ENCODE measurements around the gene TSR2.

Gene TSR2, protein sequence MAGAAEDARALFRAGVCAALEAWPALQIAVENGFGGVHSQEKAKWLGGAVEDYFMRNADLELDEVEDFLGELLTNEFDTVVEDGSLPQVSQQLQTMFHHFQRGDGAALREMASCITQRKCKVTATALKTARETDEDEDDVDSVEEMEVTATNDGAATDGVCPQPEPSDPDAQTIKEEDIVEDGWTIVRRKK

GRCh38 chrX:54439960-54440871, at the start of gene TSR2:
Gene TSR2, plus strand, starts transcription at chrX:54440404. Its CDS starts 18 bp downstream, at chrX:54440422.
- DNase-seq: peak; percentile 60

- DNase-seq: no peak
These were observed 43.1 kb upstream of the TSR2 start for GRCh38 chrX:54397113-54397512.

- DNase-seq: no peak
These were observed 32.9 kb upstream of the TSR2 start for GRCh38 chrX:54407266-54407665.

GRCh38 chrX:54411732-54412131, 28.5 kb upstream of the TSR2 start:
- DNase-seq: no peak

- DNase-seq: no peak
These were observed 26.5 kb upstream of the TSR2 start for GRCh38 chrX:54413753-54414152.

GRCh38 chrX:54415534-54416350, 24.5 kb upstream of the TSR2 start:
- DNase-seq: no peak

DNA sequence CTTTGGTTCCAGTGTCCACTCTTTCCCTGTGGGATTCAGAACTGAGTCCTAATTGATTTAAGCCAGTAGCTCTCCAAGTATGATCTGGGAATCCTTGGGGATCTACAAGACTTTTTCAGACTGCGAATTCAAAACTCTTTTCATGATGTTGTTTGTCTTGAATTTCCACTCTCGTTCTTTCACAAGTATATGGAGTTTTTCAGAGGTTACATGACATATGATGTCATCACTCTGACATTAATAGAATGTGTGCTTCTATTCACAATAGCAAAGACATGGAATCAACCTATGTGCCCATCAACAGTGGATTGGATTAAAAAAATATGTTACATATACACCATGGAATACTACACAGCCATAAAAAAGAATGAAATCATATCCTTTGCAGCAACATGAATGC, 23.2 kb upstream of the TSR2 start:
- DNase-seq: no peak

DNA sequence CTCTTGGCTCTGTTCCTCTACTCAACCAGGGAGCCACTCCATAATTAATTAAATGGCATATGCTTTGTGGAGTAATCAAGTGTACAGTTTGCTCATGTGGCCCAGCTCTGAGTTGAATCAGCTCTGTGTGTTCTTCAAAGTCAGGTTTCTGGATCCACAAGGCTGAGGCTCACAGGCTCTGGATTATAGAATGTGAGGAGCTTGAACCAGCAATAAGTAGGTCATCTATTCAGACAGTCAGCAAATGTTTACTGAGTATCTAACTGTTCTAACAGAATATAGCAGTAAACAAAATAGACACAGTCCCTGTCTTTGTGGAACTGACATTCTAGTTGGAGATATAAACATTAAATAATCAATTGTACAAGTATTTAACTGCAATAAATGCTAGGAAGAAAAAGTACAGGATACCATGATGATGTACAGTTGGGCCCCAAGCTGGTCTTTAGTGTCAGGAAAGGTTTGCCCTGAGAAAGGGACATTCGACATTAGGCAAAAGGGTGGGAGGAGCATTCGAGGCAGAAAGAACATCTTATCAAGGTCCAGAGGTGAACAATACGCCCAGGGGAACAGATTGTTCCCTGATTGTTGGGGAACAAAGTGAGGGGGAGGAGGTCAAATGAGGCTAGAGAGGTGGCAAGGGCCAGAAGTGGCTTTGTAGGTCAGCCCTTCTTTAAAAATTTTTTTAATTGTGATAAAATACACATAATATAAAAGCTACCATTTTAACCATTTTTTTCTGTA, 20.5 kb upstream of the TSR2 start:
- no peak for DNase-seq

DNA sequence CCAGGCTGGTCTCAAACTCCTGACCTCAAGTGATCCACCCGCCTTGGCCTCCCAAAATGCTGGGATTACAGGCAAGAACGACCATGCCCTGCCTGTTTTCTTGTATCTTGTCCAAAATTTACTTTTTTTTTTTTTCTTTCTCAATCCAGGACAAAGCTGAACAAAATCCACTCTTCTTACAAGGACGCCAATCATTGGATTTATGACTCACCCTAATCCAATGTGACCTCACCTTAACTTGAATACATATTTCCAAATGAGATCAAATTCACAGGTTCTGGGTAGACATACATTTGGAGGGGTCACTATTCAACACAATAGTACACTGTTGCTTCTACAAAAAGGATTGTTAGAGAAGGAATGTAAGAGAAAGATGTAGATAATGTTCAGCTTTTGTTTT, 18.0 kb upstream of the TSR2 start:
- no peak for DNase-seq

GRCh38 chrX:54423161-54423888, 16.9 kb upstream of the TSR2 start:
- DNase-seq: no peak

GRCh38 chrX:54427837-54428424, 12.3 kb upstream of the TSR2 start:
- no peak for DNase-seq

- DNase-seq: no peak
These were observed 9.7 kb upstream of the TSR2 start for GRCh38 chrX:54430519-54430918.

GRCh38 chrX:54435121-54435520, 5.1 kb upstream of the TSR2 start:
- no peak for DNase-seq

- no peak for DNase-seq
These were observed 2.6 kb downstream of the TSR2 start for GRCh38 chrX:54442790-54443189.

- no peak for DNase-seq
These were observed 4.5 kb downstream of the TSR2 start for GRCh38 chrX:54444752-54445151.

DNA sequence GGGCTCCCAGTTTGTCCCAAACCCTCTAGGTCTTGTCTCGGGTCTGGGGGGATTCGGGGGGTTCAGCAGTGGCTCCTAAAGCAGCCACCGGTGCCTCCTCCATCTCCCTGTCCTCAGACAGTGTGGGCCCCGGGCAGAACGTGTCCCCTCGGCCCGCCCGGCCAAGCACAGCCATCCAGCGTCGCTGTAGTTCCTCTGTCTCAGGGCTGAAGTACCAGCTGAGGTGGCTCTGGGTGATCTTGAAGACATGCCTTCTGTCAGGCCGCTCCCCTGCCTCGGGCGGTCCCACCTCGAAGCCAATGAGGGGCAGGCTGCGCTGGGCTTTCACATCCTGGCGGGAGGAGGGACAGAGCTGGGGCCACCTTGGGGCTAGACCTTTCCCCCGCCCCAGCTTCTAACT, 5.9 kb downstream of the TSR2 start:
- no peak for DNase-seq

GRCh38 chrX:54447461-54447860, 7.3 kb downstream of the TSR2 start:
- no peak for DNase-seq

GRCh38 chrX:54449929-54450328, 9.7 kb downstream of the TSR2 start:
- DNase-seq: no peak

DNA sequence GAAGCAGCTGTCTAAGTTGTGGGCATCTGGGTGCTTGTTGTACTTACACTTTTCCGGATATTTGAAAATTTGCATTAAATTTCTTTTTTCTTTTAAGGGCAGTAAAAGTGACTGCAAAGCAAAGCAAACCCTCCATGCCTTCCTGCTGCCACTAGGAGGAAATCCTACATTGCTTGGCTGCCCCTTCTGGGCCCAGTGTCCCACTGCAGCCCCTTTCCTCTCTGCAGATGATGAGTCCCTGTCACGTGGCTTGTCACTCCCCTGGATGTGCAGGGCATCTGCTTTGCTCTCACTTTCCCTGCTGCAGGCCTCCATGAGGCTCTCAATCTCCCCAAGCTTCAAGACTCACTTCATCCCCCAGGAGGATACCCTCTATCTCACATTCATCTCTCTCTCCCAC, 12.7 kb downstream of the TSR2 start:
- no peak for DNase-seq

DNA sequence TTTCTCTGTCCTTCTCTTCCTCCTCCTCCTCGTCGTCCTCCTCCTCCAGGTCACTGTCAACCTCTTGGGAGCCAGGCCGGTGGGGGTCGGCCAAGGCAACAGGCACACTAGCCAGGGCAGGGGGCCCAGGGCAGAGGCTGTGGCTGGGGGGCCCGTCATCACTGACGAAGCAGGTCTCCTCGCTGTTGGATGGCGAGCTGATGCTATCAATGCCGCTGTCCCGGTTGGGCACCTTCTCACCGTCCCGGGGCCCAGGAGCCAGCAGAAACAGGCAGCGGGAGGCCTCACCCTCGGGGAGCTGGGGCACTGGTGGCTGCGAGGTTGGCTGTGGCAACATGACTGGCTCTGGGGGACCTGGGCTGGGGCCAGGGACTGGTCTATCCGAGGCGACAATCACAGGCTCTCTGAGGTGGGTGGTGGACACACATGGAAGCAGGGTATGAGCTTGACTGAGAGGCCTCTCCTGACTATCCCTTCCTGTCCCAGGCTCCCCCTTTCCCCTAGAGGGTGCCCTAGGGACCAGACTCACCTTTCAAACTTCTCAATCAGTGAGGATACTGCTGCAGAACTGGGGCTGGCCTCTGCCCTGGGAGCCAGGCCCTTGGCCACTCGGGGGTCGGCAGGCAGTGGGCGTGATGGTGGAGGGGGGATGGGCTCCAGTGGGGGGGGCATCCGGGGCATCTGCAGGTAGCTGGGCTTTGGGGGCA, 30.0 kb downstream of the TSR2 start:
- no peak for DNase-seq
